Measurements from ENCODE around the gene FCN3. TPM values are rescaled to one million over a fixed set of nuclear protein-coding genes. Genes with fewer than 3 reads are reported as not detected.

Gene FCN3
- total RNA-seq, 1 experiment from 2014 or later = 0.22 TPM

- no peak overlapping the region for H2AFZ ChIP-seq (ENCODE audit: low read length)
- no peaks in the 10 kb centered on the region for H3K9me3 Mint-ChIP-seq
- peaks cover 14 to 35% (median 35%) of the 10 kb centered on the region in 3 experiments; a peak in 6 of 7 replicates for H3K36me3 Mint-ChIP-seq (ENCODE audit: insufficient read depth in 1 of 3, low read depth in 3 of 3)
- H4K20me1 ChIP-seq (ENCODE audit: control insufficient read depth, insufficient read depth, insufficient read length) = no peaks in the 10 kb centered on the region
- H3K4ac ChIP-seq (ENCODE audit: low read depth, low read length) = no peak overlapping the region
- no CpG with 5 or more reads among the region's 4 CpGs for WGBS (ENCODE audit: extremely low coverage, insufficient read length, low lambda C conversion rate)
- no peak overlapping the region for H3K23ac ChIP-seq (ENCODE audit: insufficient read length, low read depth, low read length)
- peaks cover 34 to 48% of the 10 kb centered on the region in 2 experiments for H3K4me1 Mint-ChIP-seq
- H3K79me1 ChIP-seq (ENCODE audit: insufficient read depth, low read depth, low read length, poor library complexity, severe bottlenecking) = no peaks in the 10 kb centered on the region
- no peak overlapping the region for H4K91ac ChIP-seq (ENCODE audit: insufficient read length, low read depth, low read length)
- no peak for TF ChIP-seq CTCF (conservative IDR thresholded peaks at IDR 0.05)
- H3K27me3 Mint-ChIP-seq (ENCODE audit: low read depth) = no peaks in the 10 kb centered on the region
- no peak overlapping the region for H3K27ac ChIP-seq (ENCODE audit: insufficient read length, low read depth, low read length)
- no peak overlapping the region for H3K56ac ChIP-seq (ENCODE audit: insufficient read length, low read depth, low read length)
- no peak overlapping the region for H2BK12ac ChIP-seq (ENCODE audit: insufficient read length, low read depth, low read length)
- H2BK120ac ChIP-seq (ENCODE audit: low read depth, low read length, poor library complexity, severe bottlenecking) = no peak overlapping the region
- H4K8ac ChIP-seq (replicated peaks; ENCODE audit: insufficient read length, low read depth, low read length) = no peak overlapping the region
- H3K27me3 ChIP-seq (ENCODE audit: insufficient read depth, low read length) = no peaks in the 10 kb centered on the region
- H3K9me3 ChIP-seq (ENCODE audit: control insufficient read depth, low read depth, low read length) = no peaks in the 10 kb centered on the region
- no peak overlapping the region for H2AK5ac ChIP-seq (ENCODE audit: insufficient read length, low read length)
- no peak overlapping the region for H3K4me2 ChIP-seq (ENCODE audit: insufficient read depth, insufficient read length, low read length)
- H3K27ac Mint-ChIP-seq = peak overlapping the region; percentile 89 to 98 (median 93); a peak in 6 of 7 replicates
- no peak overlapping the region for H3K18ac ChIP-seq (ENCODE audit: insufficient read length, low read depth, low read length)
- no peak overlapping the region for H3T11ph ChIP-seq (ENCODE audit: low read length)
- no peaks in the 10 kb centered on the region for H3K23me2 ChIP-seq (ENCODE audit: insufficient read length, low read depth, low read length, poor library complexity, severe bottlenecking)
- H2BK5ac ChIP-seq (ENCODE audit: insufficient read length, low read length) = no peak overlapping the region
- H2BK15ac ChIP-seq (ENCODE audit: low read depth, low read length) = no peak overlapping the region
- no peak for DNase-seq
- H3K9ac ChIP-seq (ENCODE audit: extremely low read depth, insufficient read length, low read length) = no peak overlapping the region
- no peak overlapping the region for H3K4me3 Mint-ChIP-seq
- no peaks in the 10 kb centered on the region for H3K4me1 ChIP-seq (ENCODE audit: insufficient read depth, low read length)
- no peaks in the 10 kb centered on the region for H3K79me2 ChIP-seq (ENCODE audit: insufficient read depth, low read length)
- H4K5ac ChIP-seq (ENCODE audit: insufficient read length, low read depth, low read length) = no peak overlapping the region
- H2BK20ac ChIP-seq (ENCODE audit: low read depth, low read length, poor library complexity, severe bottlenecking) = no peak overlapping the region
- H3K14ac ChIP-seq (ENCODE audit: insufficient read depth, low read length) = no peak overlapping the region; the same call in 1 of the 2 replicates
These were observed 31.7 kb upstream of the FCN3 start for GRCh38 chr1:27406362-27406680.

All from H9 (cell line).